ENCODE measurements around the gene MYOC. TPM values are rescaled to one million over a fixed set of nuclear protein-coding genes. Genes with fewer than 3 reads are reported as not detected.

The MYOC gene
- total and polyA plus RNA-seq, 2 donors (not counting 3 experiments of a cell fraction or from before 2014, with no cell fraction given): not detected

- CTCF ChIA-PET: no interaction called here
- Histone ChIP-seq H3K36me3 (ENCODE audit: control insufficient read depth in 2 of 2, extremely low read depth in 1 of 2, insufficient read depth in 2 of 2, low read length in 2 of 2) (peaks cover 13 to 35% of the 10 kb centered on the region in 2 experiments), H3K27me3 (ENCODE audit: control insufficient read depth in 2 of 2, insufficient read depth in 2 of 2, low read length in 2 of 2) (no peaks in the 10 kb centered on the region), H3K9me1 (replicated peaks; ENCODE audit: control insufficient read depth, extremely low read depth, insufficient read depth, low read length) (no peaks in the 10 kb centered on the region), H4K20me1 (replicated peaks; ENCODE audit: control insufficient read depth, extremely low read depth, insufficient read depth, low read length) (no peaks in the 10 kb centered on the region), H3K9me3 (replicated peaks; ENCODE audit: control insufficient read depth, insufficient read depth, low read length) (no peaks in the 10 kb centered on the region), H3K9ac (replicated peaks; ENCODE audit: extremely low read depth, insufficient read depth, low read length) (no peak overlapping the region), H3K79me2 (ENCODE audit: control insufficient read depth, insufficient read depth, low read length) (no peaks in the 10 kb centered on the region), H3K4me1 (ENCODE audit: control insufficient read depth, extremely low read depth, insufficient read depth, low read length) (no peaks in the 10 kb centered on the region), H3K4me2 (ENCODE audit: insufficient read depth, low read length) (no peak overlapping the region), H3K4me3 (replicated peaks in 1 of 3; ENCODE audit: insufficient read depth in 1 of 3, low read depth in 1 of 3, low read length in 3 of 3) (no peak overlapping the region), H2AFZ (ENCODE audit: low read depth, low read length) (no peak overlapping the region), H3K27ac (ENCODE audit: insufficient read depth, low read depth, low read length) (no peak overlapping the region)
- intact Hi-C loops (cut with micrococcal nuclease) (no loop called here), dilution Hi-C loops (cut with MboI; ENCODE audit: extremely low pct_ligation_motif_present, low sequenced_read_pairs) (no loop called here)
- DNase-seq (ENCODE audit: low read depth, low spot score): no peak
- FAIRE-seq: no peak
- POLR2A ChIA-PET: no interaction called here
- no TSS peak for BruUV-seq (replicated peaks)
- no peak for TF ChIP-seq MYC (IDR thresholded peaks at IDR 0.05; ENCODE audit: low read depth, low read length)
- no peak for TF ChIP-seq JUN (IDR thresholded peaks at IDR 0.05; ENCODE audit: borderline replicate concordance, insufficient read depth, insufficient read length, low read depth)
- TF ChIP-seq EZH2 (IDR thresholded peaks at IDR 0.05; ENCODE audit: borderline replicate concordance, low read depth, low read length, severe bottlenecking): no peak
- no peak for TF ChIP-seq POLR2A (IDR thresholded peaks at IDR 0.05; ENCODE audit: low read depth, low read length)
- peak; percentile 15 for TF ChIP-seq FOS (IDR thresholded peaks at IDR 0.05; ENCODE audit: borderline replicate concordance, insufficient read depth, low read length)
- no peak for TF ChIP-seq CTCF (IDR thresholded peaks at IDR 0.05; ENCODE audit: extremely low read depth in 1 of 2, insufficient read depth in 1 of 2, low read depth in 1 of 2, low read length in 2 of 2)
- no peak for TF ChIP-seq MAX (IDR thresholded peaks at IDR 0.05; ENCODE audit: insufficient read depth, insufficient read length)
Observed at GRCh38 chr1:171590022-171590421, 62.5 kb downstream of the MYOC start.
